Muscle layer of duodenum (tissue), 2 donors: ENCODE measurements around the gene SHROOM3.

Experiments used
- H3K27ac ChIP-seq: one replicate; pipeline ENCODE4 v1.7.0; 2013; ENCODE audit warnings: mild to moderate bottlenecking, low read length
- H3K27me3 ChIP-seq: one replicate; pipeline ENCODE4 v1.7.0; 2013; ENCODE audit warnings: low read depth, mild to moderate bottlenecking, control low read depth, low read length
- H3K36me3 ChIP-seq, 2 donors: one replicate each; pipeline ENCODE4 v1.7.0; 2013; ENCODE audit warnings: low read length in 2 of 2, control low read depth in 1 of 2, mild to moderate bottlenecking in 1 of 2; ENCODE audit not compliant: insufficient read depth in 2 of 2, control insufficient read depth in 1 of 2
- H3K4me1 ChIP-seq, 2 donors: one replicate each; pipeline ENCODE4 v1.7.0; 2013; ENCODE audit warnings: low read length in 2 of 2, mild to moderate bottlenecking in 2 of 2, control low read depth in 1 of 2, moderate library complexity in 1 of 2; ENCODE audit not compliant: insufficient read depth in 2 of 2, control insufficient read depth in 1 of 2
- H3K4me3 ChIP-seq, 2 donors: one replicate each; pipeline ENCODE4 v1.7.0; 2013; ENCODE audit warnings: low read length in 2 of 2, low read depth in 1 of 2, mild to moderate bottlenecking in 1 of 2
- H3K9me3 ChIP-seq, 2 donors: one replicate each; pipeline ENCODE4 v1.7.0; 2013; ENCODE audit warnings: low read length in 2 of 2, control low read depth in 1 of 2, mild to moderate bottlenecking in 1 of 2; ENCODE audit not compliant: control insufficient read depth in 1 of 2
- donor health status: healthy.

SHROOM3 gene

DNA sequence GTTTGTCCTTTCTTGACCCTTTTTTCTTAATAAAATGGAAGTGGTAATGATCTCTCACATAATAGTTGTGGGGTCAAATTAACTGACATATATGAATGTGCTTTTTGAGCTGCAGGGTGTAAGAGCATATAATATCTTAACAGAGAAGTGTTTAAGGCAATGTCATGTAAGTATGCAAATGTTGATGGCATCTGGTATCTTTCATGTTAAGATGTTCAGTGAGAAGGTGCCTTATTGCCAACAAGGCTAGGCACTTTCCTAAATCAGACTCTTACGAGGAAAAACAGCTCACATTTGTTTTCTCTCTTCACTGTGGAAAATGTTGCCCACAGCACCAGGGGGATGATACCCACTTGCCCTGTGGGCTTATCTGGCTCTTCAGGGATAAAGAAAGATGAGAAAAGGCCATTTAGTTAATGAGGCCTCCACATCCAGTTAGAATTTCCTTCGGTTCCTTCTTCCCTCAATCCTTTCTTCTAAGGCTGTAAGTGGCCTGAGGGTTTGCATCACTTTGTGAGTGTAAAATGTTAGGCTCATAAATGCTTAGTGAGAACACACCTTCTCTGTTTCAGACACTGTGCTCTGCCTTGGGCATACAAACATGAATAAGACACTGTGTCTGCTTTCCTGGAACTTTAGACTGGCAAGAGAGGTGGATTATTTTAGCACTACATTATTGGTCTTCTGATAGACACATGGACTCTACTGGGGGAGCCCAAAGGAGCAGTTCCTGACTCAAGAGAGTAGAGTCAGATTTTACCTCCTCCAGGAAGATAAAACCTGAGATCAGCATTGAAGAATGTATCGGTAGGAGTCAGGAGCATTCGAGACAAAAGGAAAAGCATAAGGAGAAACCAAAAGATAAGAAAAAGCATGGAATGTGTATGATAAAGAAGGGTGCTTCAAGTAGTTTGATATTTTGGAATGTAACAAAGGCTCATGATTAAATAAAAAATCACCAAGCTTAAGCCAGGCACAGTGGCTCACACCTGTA is 327.4 kb downstream of the SHROOM3 start:
- H3K4me3 ChIP-seq: no peak overlapping the region
- peaks cover 0 to 10% of the 10 kb centered on the region in 2 donors for H3K4me1 ChIP-seq
- H3K36me3 ChIP-seq: peaks cover 7 to 20% of the 10 kb centered on the region in 2 donors
- H3K9me3 ChIP-seq: no peaks in the 10 kb centered on the region
- no peak overlapping the region for H3K27ac ChIP-seq
- no peaks in the 10 kb centered on the region for H3K27me3 ChIP-seq

DNA sequence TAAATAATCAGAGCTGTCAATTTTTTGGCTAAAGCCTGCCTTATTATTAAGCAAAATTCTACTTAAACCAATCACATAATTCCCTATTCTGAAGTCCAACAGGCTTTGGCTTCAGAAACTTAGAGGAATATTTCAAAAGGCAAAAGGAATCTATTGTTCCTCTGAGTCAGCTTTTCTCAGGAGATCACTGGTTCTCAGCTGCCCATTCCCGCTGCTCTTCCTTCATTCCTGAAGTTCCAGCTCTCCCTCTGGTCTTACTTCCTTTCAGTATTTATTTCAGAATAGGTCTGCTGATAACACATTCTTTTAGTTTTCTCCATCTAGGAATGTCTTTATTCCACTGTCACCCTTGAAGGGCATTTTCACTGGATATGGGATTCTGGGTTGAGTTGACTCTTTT is 329.2 kb downstream of the SHROOM3 start:
- H3K4me1 ChIP-seq: peaks cover 0 to 4% of the 10 kb centered on the region in 2 donors
- H3K27ac ChIP-seq: no peak overlapping the region

GRCh38 chr4:76765473-76766183 is 330.6 kb downstream of the SHROOM3 start:
- peaks cover under 1 to 10% of the 10 kb centered on the region in 2 donors for H3K36me3 ChIP-seq
- H3K4me3 ChIP-seq: no peak overlapping the region

More for the DNA sequence above, 329.2 kb downstream of the SHROOM3 start:
- H3K36me3 ChIP-seq: peaks cover 7 to 17% of the 10 kb centered on the region in 2 donors
- H3K27me3 ChIP-seq: no peaks in the 10 kb centered on the region
- no peaks in the 10 kb centered on the region for H3K9me3 ChIP-seq
- H3K4me3 ChIP-seq: no peak overlapping the region

GRCh38 chr4:76767983-76768382 is 333.0 kb downstream of the SHROOM3 start:
- H3K27ac ChIP-seq: no peak overlapping the region
- H3K4me1 ChIP-seq: peaks cover 0 to 4% of the 10 kb centered on the region in 2 donors
- no peaks in the 10 kb centered on the region for H3K9me3 ChIP-seq
- peaks cover 14 to 15% of the 10 kb centered on the region in 2 donors for H3K36me3 ChIP-seq
- H3K4me3 ChIP-seq: no peak overlapping the region
- H3K27me3 ChIP-seq: no peaks in the 10 kb centered on the region

More at GRCh38 chr4:76765473-76766183, 330.6 kb downstream of the SHROOM3 start:
- Histone ChIP-seq H3K27ac (no peak overlapping the region), H3K9me3 (no peaks in the 10 kb centered on the region), H3K27me3 (no peaks in the 10 kb centered on the region), H3K4me1 (peaks cover 0 to 4% of the 10 kb centered on the region in 2 donors)

DNA sequence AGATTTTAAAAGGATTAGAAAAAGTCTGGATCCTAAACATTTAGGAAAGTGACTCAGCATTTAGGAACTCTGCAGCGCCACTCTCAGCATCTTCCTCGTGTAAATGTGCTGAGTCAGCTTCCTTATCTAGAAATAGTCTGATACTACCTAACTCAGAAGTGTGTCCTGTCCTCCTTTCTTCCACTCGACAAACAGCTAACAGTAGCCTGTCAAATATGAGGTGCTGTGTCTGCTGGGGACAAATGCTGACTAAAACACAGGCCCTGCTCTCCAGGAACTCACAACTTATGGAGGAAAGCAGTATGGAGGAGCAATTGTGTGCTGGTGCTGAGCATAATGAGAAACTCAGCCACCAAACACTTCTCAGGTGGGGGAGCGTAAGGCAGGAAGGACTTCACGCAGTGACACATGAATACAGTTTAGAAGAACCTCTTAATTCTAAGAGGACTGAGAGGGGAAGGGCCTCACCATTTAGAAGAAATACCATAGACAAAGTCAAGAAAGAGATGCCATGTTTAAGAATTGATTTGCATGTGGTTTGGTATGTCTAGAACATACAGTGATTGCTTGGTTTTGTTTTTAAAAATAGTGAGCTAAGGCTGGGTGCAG is 337.6 kb downstream of the SHROOM3 start:
- Histone ChIP-seq H3K9me3 (no peaks in the 10 kb centered on the region), H3K27ac (no peak overlapping the region), H3K4me3 (no peak overlapping the region), H3K36me3 (peaks cover 15 to 24% of the 10 kb centered on the region in 2 donors), H3K27me3 (no peaks in the 10 kb centered on the region), H3K4me1 (no peaks in the 10 kb centered on the region)

DNA sequence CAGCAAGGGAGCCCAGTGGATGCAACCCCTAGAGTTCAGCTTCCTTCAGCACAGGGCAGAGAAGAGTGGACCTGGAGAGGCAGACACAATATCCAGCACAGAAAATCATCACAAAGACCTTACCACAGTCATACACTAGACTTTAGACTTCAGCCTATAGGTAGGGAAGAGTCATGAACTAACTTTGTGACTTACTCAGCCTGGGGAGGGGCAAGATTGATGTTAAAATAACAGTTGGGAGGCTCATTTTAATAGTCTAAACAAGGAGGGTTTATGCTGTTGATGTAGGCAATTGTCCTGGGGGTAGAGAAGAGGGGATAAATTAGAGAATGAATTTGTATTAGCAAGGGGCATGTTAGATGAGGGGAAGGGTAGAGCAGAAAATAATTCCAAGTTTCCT is 338.7 kb downstream of the SHROOM3 start:
- Histone ChIP-seq H3K27ac (no peak overlapping the region), H3K36me3 (peaks cover 19 to 28% of the 10 kb centered on the region in 2 donors), H3K4me1 (no peaks in the 10 kb centered on the region), H3K27me3 (no peaks in the 10 kb centered on the region), H3K4me3 (no peak overlapping the region), H3K9me3 (no peaks in the 10 kb centered on the region)

DNA sequence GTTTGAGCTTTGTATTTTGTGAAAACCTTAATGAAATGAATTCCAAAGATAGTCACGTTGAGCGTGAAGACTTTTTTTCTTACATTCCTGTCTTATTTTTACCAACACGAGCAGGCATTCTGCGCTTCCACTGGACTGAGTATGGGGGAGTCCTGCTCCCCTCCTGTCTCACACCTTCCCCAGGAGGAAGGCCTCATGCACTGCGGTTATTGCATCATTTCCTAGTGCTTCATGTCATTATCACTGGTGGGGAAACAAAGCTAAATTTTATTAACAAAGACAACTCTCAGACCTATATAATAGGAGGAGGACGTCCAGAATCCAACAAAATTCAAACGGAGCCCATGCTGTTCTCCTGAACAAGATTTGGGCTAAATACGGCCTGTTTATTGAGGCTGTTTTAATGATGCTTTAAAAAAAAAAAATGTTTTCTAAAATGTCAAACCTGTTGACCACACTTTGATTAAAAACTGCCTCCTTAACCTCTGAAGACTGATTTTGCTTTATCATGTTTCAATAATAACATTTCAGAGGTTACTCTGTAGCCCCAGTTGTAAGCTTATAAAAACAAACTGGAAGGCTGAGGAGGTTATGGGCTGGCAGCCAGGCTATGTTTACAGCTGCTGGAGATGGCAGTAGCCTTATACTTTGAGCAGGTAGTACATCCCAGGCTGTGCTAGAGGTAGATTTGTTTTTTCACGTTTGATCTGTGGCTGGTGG is 344.9 kb downstream of the SHROOM3 start:
- peaks cover 26 to 28% of the 10 kb centered on the region in 2 donors for H3K36me3 ChIP-seq
- no peaks in the 10 kb centered on the region for H3K9me3 ChIP-seq

DNA sequence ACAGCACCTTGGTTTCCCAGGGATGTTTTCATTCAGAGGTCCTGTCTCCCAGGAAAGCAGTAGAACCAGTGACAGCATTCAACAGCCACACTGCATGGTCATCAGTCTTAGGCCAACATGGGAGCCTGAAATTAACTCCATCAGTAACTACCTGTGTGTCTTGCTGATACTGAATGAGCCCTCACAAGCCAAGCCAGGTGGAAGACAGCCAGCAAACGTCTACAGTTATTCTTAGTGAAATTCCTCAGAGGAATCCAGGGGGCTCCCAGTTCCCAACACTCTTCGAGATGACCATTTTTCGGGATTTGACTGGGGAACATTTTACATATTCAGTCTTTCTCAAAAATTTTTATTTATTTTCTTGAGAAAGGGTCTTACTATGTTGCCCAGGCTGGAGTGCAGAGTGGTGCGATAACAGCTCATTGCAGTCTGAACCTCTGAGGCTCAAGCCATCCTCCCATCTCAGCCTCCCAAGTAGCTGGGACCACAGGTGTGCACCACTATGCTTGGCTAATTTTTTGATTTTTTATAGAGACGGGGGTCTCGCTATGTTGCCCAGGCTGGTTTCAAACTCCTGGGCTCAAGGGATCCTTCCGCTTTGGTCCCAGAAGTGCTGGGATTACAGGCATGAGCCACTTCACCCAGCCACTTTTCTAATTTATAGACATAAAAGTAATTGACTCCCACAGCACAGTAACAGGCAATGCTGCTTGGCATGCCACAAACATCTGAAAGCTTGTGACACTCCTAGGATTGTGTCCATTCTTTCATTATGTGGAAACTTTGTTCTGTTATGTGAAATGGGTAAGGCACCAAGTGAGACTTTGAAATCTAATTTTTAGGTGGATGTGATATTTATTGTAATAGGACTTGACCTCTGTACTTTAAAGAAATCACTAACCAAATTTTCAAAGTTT is 346.0 kb downstream of the SHROOM3 start:
- Histone ChIP-seq H3K36me3 (peaks cover 26 to 28% of the 10 kb centered on the region in 2 donors), H3K4me3 (no peak overlapping the region), H3K9me3 (no peaks in the 10 kb centered on the region), H3K4me1 (no peaks in the 10 kb centered on the region), H3K27ac (no peak overlapping the region), H3K27me3 (no peaks in the 10 kb centered on the region)

More for the DNA sequence above, 344.9 kb downstream of the SHROOM3 start:
- H3K27ac ChIP-seq: no peak overlapping the region
- no peaks in the 10 kb centered on the region for H3K27me3 ChIP-seq
- no peaks in the 10 kb centered on the region for H3K4me1 ChIP-seq
- no peak overlapping the region for H3K4me3 ChIP-seq

GRCh38 chr4:76781698-76782595 is 346.9 kb downstream of the SHROOM3 start:
- Histone ChIP-seq H3K4me1 (no peaks in the 10 kb centered on the region), H3K9me3 (no peaks in the 10 kb centered on the region), H3K4me3 (no peak overlapping the region), H3K36me3 (peaks cover 26 to 28% of the 10 kb centered on the region in 2 donors), H3K27me3 (no peaks in the 10 kb centered on the region), H3K27ac (no peak overlapping the region)
